Right kidney (tissue), 1 donor: Measurements from ENCODE around the gene FKBP8.

Source experiments
- DNase-seq: peaks from one replicate; pipeline ENCODE4 v3.0.0-alpha.2; 2016

FKBP8 gene

DNA sequence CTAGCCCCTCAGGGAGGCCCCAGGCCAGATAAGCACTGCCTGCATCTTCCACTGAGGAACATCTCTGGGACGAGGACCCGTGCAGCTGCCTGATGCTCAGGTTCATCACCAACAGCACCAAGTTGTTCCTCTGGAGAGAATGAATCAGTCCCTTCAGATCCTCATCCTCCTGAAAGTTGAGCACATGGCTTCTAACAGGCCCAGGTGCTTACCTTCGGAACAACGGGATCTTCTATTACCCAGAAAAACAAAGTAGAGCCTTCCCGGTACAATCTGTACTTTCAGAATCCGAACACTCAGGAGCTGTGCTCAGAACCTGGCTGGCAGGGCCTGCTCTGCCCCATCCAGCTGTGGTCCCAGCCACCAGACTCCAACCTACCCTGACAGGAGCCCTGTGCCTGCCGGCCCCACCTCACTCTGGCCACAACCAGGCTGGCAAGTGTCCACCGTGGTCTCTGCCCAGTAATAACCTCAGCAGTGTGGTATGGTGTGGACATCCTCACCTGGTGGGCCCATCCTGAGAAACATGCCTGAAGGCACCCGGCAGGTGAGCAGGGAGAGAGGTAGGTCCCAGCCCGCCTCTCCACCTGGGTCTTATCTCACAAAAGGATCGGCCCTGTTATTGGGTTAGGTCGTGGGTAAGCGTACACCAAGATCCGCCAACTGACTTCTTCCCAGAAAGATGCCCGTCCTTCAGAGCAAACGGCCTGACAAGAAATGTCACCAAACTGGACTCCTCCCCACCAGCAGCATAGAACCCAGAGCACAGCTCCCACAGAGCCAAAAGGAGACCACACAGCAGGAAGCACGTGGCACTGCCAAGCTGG lies 55.6 kb downstream of the FKBP8 start:
- DNase-seq, result no peak

DNA sequence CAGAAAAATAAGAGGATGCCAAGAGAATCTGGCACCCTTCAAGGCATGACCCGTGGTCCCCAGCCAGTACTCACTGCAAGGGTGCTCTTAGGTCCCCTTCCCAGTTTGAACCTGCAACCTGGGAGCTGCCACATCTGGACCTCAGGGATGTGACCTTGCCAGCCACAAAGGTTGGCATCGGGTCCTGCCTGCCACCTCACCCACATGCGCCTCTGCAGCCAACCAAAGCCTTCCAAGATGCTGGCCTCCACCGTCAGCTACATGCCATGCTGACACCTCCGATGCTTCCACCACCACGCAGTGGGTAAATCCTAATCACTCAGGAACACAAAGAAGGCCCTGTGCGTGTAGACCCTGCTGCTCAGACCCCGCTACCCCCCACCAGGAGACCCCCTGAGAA lies 56.6 kb downstream of the FKBP8 start:
- DNase-seq, result no peak

DNA sequence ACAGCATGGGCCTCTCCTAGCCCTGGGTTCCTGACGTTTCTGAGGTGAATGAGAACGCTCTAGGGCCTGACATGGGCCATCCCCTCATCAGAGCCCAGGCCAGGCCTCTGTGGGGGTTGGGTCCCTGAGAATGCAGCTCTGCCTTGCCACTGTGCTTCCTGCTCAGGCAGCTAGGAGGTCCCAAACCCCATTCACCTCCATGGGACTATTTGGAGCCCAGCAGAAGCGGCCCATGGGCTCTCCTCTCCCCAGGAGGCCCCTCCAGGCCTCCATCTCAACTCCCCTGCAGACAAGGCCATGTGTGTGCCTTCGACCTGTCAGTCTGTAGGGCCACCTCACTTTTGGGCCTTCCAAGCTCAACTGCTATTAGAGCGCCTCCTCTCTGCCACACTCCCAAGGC lies 58.4 kb downstream of the FKBP8 start:
- no peak for DNase-seq

DNA sequence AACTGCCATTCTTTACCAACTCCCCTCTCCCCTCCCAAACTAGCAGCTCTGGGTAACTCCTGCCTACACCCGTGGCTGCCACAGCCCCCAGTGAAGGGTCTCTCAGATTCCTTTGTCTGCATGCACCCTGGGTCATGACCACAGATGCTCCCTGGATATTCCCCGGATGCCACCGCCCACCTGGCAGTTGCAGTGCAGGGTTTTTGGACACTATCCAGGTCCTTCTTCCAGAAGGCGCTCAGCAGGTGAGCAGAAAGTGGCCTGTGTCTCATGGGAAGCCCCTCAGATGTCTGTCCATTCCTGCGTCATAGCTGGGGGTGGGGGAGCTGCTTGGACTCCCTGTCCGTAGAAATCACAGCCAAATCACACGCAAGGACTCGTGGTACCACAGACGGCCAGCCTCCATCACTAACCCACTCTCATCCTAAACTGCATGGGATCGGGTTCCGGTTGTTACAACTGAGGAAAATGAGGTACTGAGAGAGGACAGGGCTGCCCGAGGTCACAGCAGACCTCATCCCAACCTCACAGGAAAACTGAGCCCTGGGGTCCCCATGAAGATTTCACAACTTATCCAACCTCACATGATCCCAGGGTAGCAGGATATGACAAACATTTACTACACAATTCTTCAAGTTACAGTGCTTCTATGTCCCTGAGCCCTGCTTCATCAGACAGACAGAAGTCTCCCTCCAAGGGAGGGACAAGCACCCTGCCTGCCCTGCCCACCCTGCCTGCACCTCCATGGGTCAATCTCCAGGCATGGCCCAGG lies 60.1 kb downstream of the FKBP8 start:
- DNase-seq, result no peak
